ENCODE results near the gene HLA-DMA.
A peak's percentile ranks its signal among the peaks of the same experiment; 100 is the strongest.

HLA-DMA gene

DNA sequence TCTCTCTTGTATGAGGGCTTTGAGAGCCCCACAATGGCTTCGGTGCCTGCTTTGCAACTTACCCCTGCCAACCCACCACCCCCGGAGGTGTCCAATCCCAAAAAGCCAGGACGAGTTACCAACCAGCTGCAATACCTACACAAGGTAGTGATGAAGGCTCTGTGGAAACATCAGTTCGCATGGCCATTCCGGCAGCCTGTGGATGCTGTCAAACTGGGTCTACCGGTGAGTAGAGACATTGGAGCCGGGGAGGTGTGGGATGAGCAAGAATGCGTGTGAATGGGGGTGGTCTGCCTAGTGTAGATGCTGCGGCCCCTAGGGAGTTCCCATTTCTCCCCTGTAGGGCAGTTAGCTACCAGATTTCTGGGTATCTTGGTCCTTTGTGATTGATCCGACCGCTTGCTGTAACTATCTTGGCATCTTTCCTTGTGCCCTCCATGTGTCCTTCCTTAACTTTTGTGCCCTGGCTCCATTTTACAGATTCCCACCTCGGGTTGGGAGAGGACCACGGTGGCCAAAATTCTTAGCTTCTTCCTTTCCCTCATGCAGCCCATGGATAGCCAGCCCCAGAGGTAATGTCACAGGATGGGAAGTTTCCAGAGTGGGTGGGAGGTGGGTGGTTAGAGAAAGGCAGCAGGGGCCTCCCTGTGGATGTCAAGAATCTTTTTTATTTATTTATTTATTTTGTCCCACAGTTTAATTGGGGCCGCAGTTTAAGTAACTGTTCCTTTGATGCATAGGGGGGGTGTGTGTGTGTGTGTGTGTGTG, 21.8 kb upstream of the HLA-DMA start:
- DNase-seq = no peak

DNA sequence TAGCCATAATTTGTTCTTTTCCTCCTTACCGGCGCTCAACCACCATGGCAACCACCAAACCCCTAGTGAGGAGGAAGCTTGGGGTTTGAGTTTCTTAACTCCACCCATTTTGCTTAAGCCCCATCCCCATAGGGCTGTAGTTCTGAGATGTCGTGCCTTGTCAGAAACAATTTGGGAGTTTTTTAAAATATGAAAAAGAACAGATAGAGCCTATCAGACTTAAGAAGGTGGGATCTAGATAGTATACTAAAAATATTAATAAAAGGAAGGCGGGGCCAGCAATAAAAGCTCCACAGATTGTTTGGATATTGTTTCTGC, 21.1 kb upstream of the HLA-DMA start:
- no peak for DNase-seq

DNA sequence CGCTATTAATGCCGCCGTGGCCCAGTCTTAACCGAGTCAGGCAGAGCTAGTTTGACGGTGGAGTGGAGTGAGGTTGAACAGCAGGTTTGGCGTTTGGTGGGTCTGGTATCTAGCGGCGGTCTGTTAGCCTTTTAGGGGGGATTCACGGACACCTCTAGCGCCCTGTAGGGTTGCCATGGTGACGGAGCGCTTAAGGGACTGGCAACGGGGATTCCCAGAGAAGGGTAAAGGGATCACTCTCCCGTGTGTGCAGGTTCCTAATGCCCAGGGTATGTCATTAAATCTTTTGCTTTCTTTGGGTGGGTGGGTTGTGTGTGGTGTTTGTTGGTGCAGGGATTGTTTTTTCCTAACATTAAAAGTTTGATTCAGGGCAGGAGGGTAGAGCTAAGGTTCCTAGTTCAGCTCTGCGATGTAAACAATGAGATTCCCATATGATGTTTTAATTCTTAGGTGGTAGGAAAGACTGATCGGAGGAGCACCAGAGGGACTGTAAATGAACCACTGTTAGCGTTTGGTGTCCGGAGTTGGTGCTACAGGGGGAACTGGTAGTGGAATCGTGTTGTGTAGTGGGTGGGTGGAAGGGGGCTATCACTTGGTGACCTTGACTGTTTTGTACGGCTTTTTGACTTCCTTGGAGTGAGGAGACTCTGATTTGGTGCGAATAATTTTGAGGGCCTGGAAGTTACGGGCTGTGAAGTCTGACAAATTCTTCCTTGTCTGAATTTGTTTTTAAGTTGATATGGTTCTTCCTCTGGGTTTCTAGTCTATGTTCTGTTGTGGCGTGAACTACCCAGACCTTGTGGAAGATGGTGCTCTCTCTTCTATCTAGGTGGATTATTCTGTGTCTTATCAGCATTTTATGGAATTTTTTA, 20.5 kb upstream of the HLA-DMA start:
- DNase-seq = no peak

DNA sequence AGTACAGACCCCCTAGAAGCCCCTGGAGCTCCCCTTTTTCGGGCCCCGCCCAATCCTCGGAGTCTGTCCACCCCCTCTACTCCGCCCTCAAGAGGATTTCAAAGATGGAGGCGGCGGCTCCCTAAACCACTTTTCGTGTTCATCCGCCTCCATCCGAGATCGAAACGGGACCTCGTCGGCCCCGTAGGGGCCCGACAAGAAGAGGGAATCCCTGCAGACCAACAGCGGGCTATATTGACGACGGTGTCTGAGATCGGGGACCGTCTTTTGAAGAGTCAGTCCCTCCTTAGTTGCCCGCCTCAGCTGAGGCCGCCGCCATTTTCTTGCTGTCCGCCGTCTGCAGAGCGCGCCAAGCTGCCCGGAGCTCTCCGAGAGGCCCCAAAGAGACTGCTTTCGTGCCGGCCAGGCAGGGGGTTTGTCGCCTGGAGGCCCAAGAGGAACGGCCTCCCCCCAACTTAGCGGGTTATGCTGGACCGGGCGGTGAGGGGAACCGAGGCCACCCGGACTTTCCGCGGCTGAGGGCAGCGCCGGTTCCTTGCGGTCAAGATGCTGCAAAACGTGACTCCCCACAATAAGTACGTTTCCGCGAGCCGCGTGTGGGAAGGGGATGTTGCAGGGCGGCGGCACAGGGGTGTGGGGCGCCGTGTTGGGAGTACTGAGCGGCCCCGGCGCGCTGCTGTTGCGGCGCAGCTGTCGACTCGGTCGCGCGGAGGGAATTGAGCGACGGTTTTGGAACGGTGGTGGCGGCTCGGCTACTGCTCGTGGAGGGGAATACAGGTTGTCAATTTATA, 19.7 kb upstream of the HLA-DMA start:
- no peak for DNase-seq

DNA sequence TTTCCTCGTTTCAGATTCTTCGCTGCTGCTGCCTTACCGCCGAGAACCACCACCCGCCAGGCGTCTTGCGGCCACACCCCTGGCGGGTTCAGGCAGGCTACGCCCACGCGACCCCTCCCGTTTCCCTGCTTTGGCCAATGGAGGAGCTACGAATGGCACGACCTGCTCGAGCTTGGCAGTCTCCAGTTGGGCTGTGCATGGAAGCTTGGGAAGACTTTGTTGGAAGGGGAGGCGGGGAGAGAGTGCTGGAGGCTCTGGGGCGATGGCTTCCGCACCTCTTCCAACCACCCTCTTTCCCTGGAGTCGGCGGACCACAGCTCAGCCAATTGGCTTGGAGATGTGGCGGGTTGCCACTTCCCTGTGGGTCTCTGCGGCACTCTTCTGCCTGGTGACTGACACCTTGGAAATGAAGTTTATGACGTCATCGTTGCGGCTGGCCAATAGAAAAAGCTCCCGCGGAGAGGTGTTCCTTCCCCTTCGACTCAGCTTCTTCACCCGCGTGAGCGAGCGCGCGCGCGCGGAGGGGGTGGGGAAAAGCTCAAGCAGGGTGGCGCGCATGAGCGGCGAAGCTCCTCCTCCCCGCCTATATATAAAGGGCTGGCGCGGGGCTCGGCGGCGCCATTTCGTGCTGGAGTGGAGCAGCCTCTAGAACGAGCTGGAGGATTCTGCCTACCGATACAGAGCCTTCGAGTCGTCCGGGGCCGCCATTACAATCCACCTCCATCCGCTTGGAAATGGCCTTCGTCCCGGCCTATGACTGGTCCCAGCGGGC, 18.9 kb upstream of the HLA-DMA start:
- DNase-seq = peak; percentile 100

DNA sequence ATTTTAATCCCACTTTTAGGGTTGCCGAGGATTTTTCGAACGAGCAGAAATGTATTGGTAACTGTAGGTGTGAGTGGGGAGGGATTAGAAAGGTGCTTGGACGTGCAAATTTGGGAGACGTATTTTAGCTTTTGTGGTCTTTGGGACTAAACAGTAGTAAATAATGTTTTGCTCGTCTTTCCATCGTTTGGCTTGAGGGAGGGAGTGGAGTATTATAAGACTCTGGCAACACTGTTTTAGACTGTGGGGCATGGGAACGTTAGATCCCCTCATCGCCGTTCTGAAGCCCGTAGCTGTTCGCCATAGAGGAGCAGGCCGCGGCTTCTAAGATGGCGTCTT, 18.3 kb upstream of the HLA-DMA start:
- no peak for DNase-seq

DNA sequence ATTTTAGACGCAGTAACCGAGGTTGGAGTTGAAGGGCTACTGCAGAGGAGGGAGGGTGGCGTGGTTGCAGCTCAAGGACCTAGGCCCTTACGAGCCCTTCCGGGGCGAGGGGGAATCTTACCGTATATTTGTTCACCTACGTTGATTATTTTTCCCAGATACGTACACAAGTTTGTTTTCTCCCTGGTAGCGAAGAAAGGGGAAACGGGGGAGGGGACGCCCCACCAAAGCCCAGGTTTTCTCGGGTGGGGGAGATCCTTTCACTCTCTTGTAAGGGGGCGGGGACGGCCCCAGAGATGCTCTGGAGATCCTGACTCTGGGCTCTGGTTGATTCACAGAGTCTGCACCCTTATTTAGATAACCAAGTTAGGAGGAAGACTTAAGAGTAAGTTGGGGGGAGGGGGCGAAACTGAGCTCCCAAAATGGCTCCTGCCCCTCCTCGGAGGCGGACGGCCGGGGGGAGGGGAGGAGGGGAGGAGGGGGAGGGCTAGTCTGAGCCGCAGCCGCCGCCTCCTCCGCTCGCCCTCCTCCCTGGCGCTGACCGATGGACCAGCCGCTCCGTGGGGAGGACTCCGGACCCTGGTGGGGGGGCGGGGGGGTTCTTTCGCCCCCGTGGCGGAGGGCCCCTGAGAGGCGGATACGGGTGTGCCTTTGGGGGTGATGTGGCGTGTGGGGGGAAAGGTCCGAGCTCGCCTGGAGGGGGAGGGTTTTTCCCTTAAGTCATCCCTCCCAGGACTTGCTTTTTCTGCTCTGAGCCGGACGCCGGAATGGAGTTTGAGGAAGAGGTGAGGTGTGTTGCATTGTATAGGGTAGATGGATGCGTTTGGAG, 17.7 kb upstream of the HLA-DMA start:
- peak; percentile 39 for DNase-seq

DNA sequence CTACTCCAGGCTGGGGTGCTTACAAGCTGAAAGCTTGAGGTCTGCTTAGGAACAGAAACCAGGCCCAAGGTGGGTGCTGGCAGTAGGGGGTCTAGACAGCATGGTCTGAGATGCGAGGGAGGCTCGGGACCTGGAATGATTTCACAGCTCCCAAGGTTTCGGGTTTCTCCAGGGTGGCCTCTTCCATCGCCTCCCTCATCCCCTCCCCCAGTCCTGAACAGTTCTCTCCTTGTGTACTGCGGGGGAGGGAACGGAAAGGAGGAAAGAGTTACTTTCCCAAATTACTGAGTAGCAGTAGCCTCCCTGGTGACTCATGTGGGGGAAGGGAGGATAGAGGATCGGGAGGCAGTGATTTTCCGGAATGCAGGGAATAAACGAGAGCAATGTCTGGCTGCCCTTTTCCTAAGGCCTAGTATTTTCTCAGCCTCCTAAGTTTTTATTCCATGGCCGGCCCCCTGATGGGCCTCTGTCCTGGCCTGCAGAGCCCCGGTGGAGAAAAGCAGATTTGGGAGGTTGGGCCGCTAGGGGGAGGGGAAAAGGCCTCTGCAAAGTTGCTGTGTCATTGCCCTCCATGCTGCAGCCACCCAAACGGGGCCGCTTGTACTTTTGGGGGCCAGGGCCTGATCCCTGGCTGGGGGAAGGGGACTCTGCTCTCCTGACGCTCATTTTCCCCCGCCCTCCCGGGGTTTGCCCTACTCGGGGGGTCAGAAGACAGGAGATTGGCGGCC, 17.0 kb upstream of the HLA-DMA start:
- DNase-seq = peak; percentile 61

DNA sequence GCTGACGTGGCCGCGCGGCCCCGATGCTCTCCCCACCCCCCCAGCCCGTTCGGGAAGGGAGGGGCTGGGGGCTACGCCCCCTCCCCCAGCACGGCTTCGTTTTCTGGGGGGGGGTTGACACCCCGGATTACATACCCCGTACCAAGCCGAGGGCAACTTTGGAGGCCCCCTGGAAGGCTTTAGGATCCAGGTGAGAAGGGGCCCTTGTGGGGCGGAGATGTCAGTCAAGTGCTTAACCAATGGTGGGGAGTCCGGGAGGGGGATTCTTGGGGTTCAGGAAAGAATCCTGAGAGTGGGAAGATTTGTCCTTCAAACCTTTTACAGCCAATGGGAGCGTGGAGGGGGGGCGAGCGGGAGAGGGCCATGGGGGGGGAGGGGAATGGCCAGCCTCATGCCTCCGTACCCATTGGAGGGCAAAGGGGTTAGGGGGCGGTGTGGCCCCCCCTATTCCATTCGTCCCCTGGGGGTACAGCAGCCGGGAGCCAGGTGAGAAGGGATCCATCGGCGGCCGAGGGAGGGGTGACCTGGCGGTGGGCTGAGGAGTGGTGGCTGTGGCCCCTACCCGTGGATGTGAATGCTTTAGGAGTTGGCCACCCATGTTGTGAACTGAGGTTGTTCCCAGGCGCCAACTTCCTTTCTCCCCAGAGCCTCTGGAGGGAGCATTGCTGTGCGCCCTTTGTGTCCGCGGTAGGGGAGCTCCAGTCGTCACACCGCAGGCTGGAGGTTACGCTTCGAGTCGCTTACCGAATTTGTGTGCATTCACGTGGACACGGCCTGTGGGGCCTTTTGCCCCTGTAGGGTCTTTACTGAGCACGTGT, 16.2 kb upstream of the HLA-DMA start:
- no peak for DNase-seq

DNA sequence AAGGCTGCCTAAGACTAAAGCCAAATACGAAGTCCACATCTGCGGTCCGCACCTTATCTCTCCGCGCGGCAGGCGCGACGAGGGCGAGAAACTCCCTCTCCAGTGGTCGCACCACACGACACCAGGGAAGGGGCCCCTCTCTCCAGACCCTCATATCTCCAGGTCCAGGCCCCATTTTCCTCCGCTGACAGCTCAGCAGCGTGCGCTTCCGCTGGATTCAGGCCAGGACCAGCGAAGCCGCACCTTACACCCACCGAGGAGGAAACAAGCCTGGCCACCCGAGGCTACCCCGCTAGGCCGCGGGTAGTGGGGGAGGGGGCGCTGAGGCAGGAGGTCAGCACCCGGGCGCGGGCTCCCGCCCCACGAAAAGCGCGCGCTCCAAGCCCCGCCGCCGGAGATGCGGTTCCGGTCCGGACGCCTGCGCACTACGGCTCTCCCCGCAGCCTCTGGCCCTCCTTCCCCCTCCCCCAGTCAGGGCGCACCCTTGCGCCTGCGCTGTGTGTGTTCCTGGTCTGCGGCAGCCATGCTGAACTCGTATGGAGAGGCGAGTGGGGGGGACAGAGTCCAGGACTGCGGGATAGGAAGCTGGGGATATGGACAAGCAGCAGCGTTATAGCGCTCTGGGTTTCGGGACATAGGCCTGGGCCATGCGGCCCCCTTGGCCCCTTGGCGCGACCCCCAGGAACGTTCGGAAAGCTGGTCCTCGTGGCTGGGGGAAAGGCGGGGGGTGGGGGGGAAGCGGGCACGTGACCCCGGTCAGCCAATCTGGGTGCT, 15.4 kb upstream of the HLA-DMA start, which contains the start of gene BRD2:
BRD2 (plus strand) TSS at position 502 of the 774 bp plus-strand sequence. CDS start 4,305 bp downstream, outside the sequence.
- DNase-seq = peak; percentile 92

DNA sequence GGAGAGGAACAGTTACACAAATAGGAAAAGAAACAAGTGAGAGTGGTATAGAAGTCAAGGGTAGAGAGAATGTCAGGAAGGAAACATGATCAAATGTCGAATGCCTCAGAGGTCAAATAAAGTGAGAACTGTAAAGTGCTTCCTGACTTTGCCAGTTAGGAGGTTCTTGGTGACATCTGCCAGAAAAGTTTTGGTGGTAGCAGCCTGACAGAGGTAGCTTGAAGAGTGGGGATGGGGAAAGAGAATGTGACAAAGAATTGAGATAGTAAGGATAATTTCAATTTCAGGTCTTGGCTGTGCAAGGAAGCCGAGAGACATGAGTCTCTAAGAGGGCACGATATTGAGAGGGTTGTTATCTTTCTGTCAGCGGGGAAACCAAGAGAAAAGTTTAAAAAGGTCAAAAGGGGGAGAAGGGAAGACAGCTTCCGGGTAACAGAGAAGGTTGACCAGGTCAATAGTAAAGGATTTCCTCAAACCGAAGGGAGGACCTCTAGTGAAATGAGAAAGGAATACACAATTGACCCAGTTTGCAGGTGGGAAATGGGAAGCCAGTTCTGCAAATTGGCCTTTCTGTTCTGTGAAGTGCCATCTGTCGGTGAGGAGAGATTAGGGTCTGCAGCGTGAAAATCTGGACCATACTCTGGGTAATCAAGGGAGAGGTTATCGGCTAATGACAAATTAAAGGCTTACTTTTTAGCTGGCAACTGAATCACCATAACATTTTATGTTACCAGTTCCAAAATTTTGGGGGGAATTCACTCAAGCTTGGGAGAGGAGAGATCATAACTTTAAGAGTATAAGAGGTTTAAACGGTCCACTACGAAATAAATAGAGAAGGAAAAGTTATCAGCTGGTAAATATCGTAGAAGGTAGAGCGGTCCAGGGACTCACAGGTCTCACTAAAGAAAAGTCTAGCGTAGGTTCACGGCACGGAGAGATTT, 14.5 kb upstream of the HLA-DMA start:
- DNase-seq = peak; percentile 74

DNA sequence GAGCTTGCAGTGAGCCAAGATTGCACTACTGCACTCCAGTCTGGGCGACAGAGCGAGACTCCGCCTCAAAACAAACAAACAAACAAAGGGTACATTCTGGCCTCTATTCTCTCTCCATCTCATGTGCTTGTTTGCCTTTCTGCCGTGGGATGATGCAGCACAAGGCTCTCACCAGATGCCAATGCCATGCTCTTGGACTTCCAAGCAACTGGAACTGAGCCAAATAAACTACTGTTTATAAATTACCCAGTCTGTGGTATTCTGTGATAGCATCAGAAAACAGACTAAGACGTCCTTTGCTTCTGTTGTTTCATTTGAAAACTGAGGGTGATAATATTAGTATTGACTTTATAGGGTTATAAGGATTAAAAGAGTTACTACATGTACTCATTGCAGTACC, 11.9 kb upstream of the HLA-DMA start:
- no peak for DNase-seq

DNA sequence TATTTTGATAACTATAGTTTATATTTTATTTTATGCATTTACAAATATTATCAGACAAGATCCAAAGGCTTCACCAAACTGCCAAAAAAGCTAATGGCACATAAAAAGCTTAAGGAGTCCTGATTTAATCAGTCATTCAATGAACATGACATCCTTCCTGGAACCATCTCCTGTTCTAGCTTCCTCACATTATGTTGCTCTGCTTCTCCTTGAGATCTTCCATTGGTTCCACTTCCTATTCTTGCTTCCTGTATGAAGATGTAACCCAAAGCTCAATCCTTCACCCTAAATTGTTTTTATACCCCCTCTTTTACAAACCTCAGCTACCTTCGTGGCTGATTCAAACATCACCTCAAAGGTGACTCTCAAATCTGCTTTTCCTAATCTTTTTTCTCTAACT, 11.0 kb upstream of the HLA-DMA start:
- no peak for DNase-seq

DNA sequence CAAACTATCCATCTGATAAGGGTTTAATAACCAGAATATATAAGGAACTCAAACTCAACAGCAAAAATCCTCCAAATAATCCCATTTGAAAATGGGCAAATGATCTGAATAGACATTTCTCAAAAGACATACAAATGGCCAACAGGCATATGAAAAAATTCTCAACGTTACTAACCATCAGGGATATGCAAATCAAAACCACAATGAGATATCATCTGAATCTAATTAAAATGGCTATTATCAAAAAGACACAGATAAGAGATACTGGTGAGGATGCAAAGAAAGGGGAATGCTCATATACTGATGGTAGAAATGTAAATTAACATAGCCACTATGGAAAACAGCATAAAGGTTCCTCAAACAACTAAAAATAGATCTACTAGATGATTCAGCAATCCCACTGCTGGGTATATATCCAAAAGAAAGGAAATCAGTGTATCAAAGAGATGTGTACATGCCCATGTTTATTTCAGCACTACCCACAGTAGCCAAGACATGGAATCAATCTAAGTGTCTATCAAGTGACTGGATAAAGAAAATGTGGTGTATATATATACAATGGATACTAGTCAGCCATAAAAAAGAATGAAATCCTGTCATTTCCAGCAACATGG, 9.4 kb upstream of the HLA-DMA start:
- peak; percentile 98 for DNase-seq

DNA sequence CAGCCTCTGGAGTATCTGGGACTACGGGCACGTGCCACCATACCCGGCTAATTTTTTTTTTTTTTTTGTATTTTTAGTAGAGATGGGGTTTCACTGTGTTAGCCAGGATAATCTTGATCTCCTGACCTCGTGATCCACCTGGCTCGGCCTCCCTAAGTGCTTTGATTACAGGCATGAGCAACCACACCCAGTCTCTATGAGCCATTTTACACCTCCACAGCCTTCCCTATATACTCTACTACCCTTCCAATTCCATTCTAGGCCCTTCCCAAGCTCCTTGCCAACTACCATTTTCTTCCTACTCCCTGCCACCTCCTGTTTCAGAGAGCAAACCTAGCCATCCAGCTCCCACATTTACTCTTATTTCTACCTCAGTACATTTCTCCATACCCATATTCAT, 7.7 kb upstream of the HLA-DMA start:
- no peak for DNase-seq

DNA sequence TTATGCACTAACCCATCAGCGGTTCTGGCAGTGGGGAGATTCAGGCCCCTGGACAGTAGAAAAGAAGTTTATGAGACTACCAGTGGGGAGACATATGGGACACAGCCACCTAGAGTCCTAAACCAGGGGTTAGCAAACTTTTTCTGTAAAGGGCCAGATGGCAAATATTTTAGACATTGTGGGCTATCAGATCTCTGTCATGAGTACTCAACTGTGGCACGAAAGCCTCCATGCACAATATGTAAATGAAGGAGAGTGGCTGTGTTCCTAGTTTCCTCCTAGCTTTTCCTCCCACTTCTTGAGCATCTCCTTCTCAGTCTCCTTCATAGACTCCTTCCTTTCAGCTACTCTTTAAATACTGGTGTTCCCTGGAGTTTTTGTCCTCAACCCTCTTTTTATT, 3.3 kb upstream of the HLA-DMA start:
- DNase-seq = no peak

DNA sequence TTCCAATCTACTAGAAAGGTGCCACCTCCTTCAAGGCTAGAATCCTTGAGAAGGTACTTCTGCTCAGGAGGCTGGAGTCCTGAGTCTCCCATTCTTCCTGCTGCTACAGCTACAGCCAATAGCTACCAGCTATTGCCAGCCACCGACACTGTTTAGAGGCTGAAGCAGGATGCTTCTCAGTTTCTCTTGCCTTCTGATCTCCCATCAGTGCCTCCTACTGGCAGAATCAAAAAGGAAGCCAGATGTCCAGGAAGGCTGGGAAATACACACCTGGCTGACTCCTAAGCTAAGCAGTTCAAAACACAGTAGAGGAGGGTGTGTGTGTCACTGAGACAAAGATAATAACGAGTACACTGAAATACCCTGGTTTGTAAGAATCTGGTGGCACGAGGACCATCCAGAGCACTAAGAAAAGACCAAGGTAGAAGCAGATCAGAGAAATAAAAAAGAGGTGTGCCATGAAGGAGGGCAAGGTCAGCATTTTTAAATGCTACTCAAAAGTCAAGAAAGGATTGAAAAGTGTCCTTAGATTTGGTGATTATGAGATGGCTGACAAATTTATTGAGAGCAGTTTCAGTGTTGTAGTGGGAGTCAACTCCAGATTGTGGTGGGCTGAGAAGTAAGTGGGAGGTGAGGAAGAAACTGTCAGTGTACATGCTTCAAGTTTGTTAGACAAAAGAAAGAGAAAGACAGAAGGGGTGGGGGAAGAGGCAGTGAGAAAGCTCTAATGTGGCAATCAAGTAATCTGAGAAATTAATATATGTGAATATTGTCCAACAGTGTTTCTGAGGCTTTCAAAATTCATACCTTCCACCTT, 2.3 kb upstream of the HLA-DMA start:
- peak; percentile 13 for DNase-seq

All from NCI-H526 treated with DMSO at 0.1 percent for 48 hours (cell line).